GM12801 (cell line): ENCODE results near the gene GNB4.

ENCODE experiments used
- TF ChIP-seq, protein P1 (sequence below): IDR thresholded peaks from one replicate; pipeline ENCODE4 v1.5.1; 2011; ENCODE audit warnings: control low read depth; ENCODE audit not compliant: insufficient read length; ENCODE audit errors: extremely low read depth

GNB4 gene

DNA sequence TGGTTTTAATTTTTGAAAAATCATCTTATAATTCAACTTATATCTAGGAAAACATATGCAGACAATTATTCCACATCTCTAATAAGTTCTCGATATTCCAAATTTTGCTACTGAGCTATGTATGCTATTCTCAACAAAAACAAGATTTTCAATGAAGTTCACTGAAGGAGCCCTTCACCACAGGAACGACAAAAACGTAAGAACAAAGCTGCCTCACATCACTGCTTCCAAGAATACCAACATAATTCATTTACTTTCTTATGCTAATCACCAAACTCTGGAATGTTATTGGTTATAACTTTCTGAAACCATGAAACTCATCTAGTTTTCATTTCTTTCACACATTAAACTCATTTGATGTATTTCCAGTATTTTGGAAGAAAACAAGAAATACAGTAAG, 49.7 kb downstream of the GNB4 start:
- TF ChIP-seq, protein P1, sequence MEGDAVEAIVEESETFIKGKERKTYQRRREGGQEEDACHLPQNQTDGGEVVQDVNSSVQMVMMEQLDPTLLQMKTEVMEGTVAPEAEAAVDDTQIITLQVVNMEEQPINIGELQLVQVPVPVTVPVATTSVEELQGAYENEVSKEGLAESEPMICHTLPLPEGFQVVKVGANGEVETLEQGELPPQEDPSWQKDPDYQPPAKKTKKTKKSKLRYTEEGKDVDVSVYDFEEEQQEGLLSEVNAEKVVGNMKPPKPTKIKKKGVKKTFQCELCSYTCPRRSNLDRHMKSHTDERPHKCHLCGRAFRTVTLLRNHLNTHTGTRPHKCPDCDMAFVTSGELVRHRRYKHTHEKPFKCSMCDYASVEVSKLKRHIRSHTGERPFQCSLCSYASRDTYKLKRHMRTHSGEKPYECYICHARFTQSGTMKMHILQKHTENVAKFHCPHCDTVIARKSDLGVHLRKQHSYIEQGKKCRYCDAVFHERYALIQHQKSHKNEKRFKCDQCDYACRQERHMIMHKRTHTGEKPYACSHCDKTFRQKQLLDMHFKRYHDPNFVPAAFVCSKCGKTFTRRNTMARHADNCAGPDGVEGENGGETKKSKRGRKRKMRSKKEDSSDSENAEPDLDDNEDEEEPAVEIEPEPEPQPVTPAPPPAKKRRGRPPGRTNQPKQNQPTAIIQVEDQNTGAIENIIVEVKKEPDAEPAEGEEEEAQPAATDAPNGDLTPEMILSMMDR: no peak

DNA sequence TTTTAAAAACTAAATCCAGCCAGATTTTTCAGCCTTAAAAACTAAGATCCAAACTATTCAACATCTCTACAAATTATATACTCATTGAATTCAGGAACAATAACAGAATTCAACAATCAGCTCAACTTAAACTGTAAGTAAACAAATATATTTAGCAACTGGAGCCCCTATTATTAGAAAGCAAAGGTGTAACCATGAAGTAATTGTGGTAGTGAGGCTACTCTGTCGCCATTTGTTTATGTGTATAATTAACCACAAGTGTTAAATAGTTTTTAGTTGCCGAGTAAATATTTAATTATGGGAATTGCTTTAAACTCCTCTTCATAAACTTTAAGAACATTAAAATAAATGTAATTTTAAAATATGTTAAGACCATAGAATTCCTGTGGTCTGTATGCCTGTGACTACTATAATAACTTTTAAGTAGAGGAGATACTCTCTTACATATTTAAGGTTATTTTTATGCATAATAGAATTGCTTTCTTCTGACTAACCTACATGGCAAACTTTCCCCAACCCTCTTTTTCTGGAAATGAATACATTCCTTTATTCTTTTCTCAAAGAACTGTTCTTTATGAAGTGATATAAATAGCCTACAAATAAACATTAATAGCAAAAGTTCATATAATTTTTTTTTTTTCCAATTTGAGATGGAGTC, 52.6 kb downstream of the GNB4 start:
- TF ChIP-seq, protein P1: no peak

DNA sequence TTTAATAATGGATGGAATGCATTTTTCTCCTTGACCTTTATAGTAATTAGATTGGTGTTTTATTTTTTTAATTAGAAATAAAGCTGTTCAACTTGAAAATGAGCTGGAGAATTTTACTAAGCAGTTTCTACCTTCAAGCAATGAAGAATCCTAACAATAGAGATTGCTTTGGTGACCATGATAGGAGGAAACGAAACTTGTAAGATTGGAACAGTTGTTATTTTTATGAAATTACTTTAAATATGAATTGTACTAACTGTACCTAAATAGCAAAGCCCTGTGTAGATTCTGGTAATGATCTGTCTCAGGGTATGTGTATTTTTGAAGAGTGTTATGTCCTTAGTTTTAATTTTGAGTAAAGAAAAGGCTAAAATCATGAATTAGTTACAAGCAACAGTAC, 59.4 kb downstream of the GNB4 start:
- TF ChIP-seq, protein P1: no peak

DNA sequence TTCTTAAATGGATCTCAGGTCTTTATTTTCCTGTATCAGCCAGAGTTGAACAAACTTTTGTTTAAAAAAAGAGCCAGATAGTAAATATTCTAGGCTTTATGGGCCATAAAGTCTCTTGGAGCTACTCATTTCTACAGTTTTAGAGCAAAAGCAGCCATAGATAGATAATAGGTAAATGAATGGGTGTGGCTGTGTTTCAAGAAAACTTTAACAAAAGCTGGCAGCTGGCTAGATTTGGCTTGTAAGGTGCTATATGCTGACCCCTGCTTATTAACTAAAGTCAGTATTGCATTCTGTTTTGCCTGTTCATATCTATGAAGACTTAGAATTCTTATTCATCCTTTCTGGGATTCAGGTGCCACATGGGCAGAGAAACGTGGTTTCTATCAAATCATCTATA, 74.8 kb downstream of the GNB4 start:
- TF ChIP-seq, protein P1: no peak

DNA sequence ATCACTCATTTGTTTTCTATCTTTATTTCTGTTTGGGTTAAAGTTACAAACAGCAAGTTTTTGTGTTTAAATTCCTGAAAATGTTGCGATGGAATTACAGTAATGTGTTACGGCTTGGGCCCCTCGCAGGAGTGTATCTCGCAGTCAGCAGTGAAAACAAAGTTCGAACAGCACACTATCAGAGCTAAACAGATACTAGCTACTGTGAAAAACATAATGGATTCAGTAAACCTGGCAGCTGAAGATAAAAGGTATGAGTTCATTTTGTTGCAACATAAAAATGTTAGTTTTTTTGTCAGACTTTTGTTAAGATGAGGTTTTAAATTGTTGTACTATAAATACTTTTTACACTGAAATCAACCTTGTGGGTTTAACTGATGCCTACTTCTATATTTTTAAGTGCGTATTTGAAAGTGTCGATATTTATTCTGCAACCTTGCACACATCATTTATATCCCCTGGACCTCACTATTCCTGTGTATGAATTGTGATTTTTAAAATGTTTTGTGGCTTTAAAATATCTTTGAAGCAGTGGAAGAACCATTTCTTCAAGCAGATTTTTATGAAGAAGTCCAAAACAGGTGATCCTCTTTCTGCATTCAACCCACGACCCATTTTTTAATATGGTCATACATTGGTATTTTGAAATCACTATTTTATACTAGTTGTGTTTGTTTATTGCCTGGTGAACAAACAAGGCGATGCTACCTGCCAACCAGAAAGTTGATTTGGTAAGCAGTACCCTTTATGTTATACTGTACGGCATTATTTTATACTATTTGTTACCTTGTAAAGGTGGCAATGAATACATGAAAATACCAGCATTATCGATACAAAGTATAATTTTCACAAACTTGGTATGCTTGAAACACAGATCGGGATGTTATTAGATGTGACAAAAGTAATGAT, 75.9 kb downstream of the GNB4 start:
- TF ChIP-seq, protein P1: no peak

DNA sequence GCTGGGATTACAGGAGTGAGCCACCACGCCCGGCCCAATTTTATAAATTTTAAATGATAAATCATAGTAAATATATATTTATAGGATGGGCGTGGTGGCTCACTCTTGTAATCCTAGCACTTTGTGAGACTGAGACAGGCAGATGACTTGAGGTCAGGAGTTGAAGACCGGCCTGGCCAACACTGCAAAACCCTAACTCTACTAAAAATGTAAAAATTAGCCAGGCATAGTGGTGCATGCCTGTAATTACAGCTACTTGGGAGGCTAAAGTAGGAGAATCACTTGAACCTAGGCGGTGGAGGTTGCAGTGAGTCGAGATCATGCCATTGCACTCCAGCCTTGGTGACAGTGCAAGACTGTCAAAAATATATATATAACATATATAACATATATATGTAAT, 77.3 kb downstream of the GNB4 start:
- TF ChIP-seq, protein P1: no peak

DNA sequence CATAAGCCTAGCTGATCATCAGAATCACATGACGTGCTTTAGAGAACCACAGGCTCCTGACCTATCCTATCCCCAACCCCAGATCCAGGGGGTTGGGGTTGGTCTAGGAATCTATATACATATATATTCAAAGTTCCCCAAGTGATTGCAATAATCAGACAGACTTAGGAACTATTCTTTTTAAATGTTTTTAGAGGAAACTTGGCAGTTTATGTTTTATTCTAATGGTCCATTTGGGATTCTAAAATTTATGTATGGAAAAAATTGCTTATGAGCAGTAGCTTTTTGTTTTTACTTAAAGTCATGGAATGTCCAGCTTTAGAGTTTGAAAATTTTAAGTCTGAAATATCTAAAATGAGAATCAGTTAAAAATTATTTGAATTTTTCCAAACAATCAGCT, 81.6 kb downstream of the GNB4 start:
- TF ChIP-seq, protein P1: no peak
